ENCODE data around the gene CD80.
"Not testable (repeated sequence)": the region's sequence is repeated elsewhere in the genome, so short reads cannot be mapped to it uniquely, and the experiment has no call there.

The CD80 gene

GRCh38 chr3:119560160-119560559 lies 746 bp upstream of the CD80 start:
- Histone ChIP-seq H3K79me2 (ENCODE audit: control insufficient read depth, insufficient read depth, low read length, unreplicated experiment) (no peaks in the 10 kb centered on the region), H3K4me3 (ENCODE audit: low read depth, low read length) (no peak overlapping the region), H3K36me3 (ENCODE audit: insufficient read depth, low read length) (no peaks in the 10 kb centered on the region), H3K27ac (ENCODE audit: low read depth, low read length) (no peak overlapping the region), H3K27me3 (ENCODE audit: insufficient read depth, low read length) (0 out of 2 replicates have a peak, but pooled peaks cover 6% of the 10 kb centered on the region), H3K4me1 (ENCODE audit: control insufficient read depth, insufficient read depth, low read length, unreplicated experiment) (no peaks in the 10 kb centered on the region), H2AFZ (ENCODE audit: low read length, unreplicated experiment) (no peak overlapping the region)

- Histone ChIP-seq H2AFZ (ENCODE audit: low read length, unreplicated experiment) (no peak overlapping the region), H3K79me2 (ENCODE audit: control insufficient read depth, insufficient read depth, low read length, unreplicated experiment) (no peaks in the 10 kb centered on the region), H3K27ac (ENCODE audit: low read depth, low read length) (no peak overlapping the region), H3K4me1 (ENCODE audit: control insufficient read depth, insufficient read depth, low read length, unreplicated experiment) (no peaks in the 10 kb centered on the region), H3K36me3 (ENCODE audit: insufficient read depth, low read length) (no peaks in the 10 kb centered on the region), H3K27me3 (ENCODE audit: insufficient read depth, low read length) (0 out of 2 replicates have a peak, but pooled peaks cover 6% of the 10 kb centered on the region), H3K4me3 (ENCODE audit: low read depth, low read length) (no peak overlapping the region)
These were observed 642 bp downstream of the CD80 start for GRCh38 chr3:119558626-119559317.

GRCh38 chr3:119557877-119558269 lies 1.5 kb downstream of the CD80 start:
- Histone ChIP-seq H2AFZ (ENCODE audit: low read length, unreplicated experiment) (no peak overlapping the region), H3K79me2 (ENCODE audit: control insufficient read depth, insufficient read depth, low read length, unreplicated experiment) (no peaks in the 10 kb centered on the region), H3K4me1 (ENCODE audit: control insufficient read depth, insufficient read depth, low read length, unreplicated experiment) (no peaks in the 10 kb centered on the region), H3K27ac (ENCODE audit: low read depth, low read length) (no peak overlapping the region), H3K4me3 (ENCODE audit: low read depth, low read length) (no peak overlapping the region), H3K36me3 (ENCODE audit: insufficient read depth, low read length) (no peaks in the 10 kb centered on the region), H3K27me3 (ENCODE audit: insufficient read depth, low read length) (0 out of 2 replicates have a peak, but pooled peaks cover 6% of the 10 kb centered on the region)

GRCh38 chr3:119557192-119557876 lies 2.1 kb downstream of the CD80 start:
- no peak overlapping the region for H3K4me3 ChIP-seq (ENCODE audit: low read depth, low read length)
- no peak overlapping the region for H3K27ac ChIP-seq (ENCODE audit: low read depth, low read length)
- H3K27me3 ChIP-seq (ENCODE audit: insufficient read depth, low read length), result 0 out of 2 replicates have a peak, but pooled peaks cover 6% of the 10 kb centered on the region
- no peaks in the 10 kb centered on the region for H3K36me3 ChIP-seq (ENCODE audit: insufficient read depth, low read length)
- no peaks in the 10 kb centered on the region for H3K4me1 ChIP-seq (ENCODE audit: control insufficient read depth, insufficient read depth, low read length, unreplicated experiment)
- H2AFZ ChIP-seq (ENCODE audit: low read length, unreplicated experiment), result no peak overlapping the region
- H3K79me2 ChIP-seq (ENCODE audit: control insufficient read depth, insufficient read depth, low read length, unreplicated experiment), result no peaks in the 10 kb centered on the region

- Histone ChIP-seq H3K4me1 (ENCODE audit: control insufficient read depth, insufficient read depth, low read length, unreplicated experiment) (no peaks in the 10 kb centered on the region), H3K36me3 (ENCODE audit: insufficient read depth, low read length) (no peaks in the 10 kb centered on the region), H3K79me2 (ENCODE audit: control insufficient read depth, insufficient read depth, low read length, unreplicated experiment) (no peaks in the 10 kb centered on the region), H3K27ac (ENCODE audit: low read depth, low read length) (no peak overlapping the region), H3K27me3 (ENCODE audit: insufficient read depth, low read length) (0 out of 2 replicates have a peak, but pooled peaks cover 6% of the 10 kb centered on the region), H2AFZ (ENCODE audit: low read length, unreplicated experiment) (no peak overlapping the region), H3K4me3 (ENCODE audit: low read depth, low read length) (no peak overlapping the region)
These were observed 3.5 kb downstream of the CD80 start for GRCh38 chr3:119555929-119556328.

GRCh38 chr3:119555309-119555735 lies 4.1 kb downstream of the CD80 start:
- H3K4me3 ChIP-seq (ENCODE audit: low read depth, low read length), result no peak overlapping the region
- no peaks in the 10 kb centered on the region for H3K79me2 ChIP-seq (ENCODE audit: control insufficient read depth, insufficient read depth, low read length, unreplicated experiment)
- H3K4me1 ChIP-seq (ENCODE audit: control insufficient read depth, insufficient read depth, low read length, unreplicated experiment), result no peaks in the 10 kb centered on the region
- H3K27me3 ChIP-seq (ENCODE audit: insufficient read depth, low read length), result 0 out of 2 replicates have a peak, but pooled peaks cover 6% of the 10 kb centered on the region
- H3K27ac ChIP-seq (ENCODE audit: low read depth, low read length), result no peak overlapping the region
- H3K36me3 ChIP-seq (ENCODE audit: insufficient read depth, low read length), result no peaks in the 10 kb centered on the region
- H2AFZ ChIP-seq (ENCODE audit: low read length, unreplicated experiment), result no peak overlapping the region

- no peak overlapping the region for H2AFZ ChIP-seq (ENCODE audit: low read length, unreplicated experiment)
- H3K4me1 ChIP-seq (ENCODE audit: control insufficient read depth, insufficient read depth, low read length, unreplicated experiment), result no peaks in the 10 kb centered on the region
- H3K4me3 ChIP-seq (ENCODE audit: low read depth, low read length), result no peak overlapping the region
- H3K27me3 ChIP-seq (ENCODE audit: insufficient read depth, low read length), result 0 out of 2 replicates have a peak, but pooled peaks cover 6% of the 10 kb centered on the region
- no peaks in the 10 kb centered on the region for H3K36me3 ChIP-seq (ENCODE audit: insufficient read depth, low read length)
- H3K27ac ChIP-seq (ENCODE audit: low read depth, low read length), result no peak overlapping the region
- H3K79me2 ChIP-seq (ENCODE audit: control insufficient read depth, insufficient read depth, low read length, unreplicated experiment), result no peaks in the 10 kb centered on the region
These were observed 5.5 kb downstream of the CD80 start for GRCh38 chr3:119553823-119554415.

GRCh38 chr3:119552928-119553327 lies 6.5 kb downstream of the CD80 start:
- H3K79me2 ChIP-seq (ENCODE audit: control insufficient read depth, insufficient read depth, low read length, unreplicated experiment), result not testable (repeated sequence)

GRCh38 chr3:119551598-119551997 lies 7.8 kb downstream of the CD80 start:
- H3K27ac ChIP-seq (ENCODE audit: low read depth, low read length), result no peak overlapping the region
- no peak overlapping the region for H2AFZ ChIP-seq (ENCODE audit: low read length, unreplicated experiment)
- no peaks in the 10 kb centered on the region for H3K4me1 ChIP-seq (ENCODE audit: control insufficient read depth, insufficient read depth, low read length, unreplicated experiment)
- no peaks in the 10 kb centered on the region for H3K79me2 ChIP-seq (ENCODE audit: control insufficient read depth, insufficient read depth, low read length, unreplicated experiment)
- H3K27me3 ChIP-seq (ENCODE audit: insufficient read depth, low read length), result 0 out of 2 replicates have a peak, but pooled peaks cover 4% of the 10 kb centered on the region
- H3K4me3 ChIP-seq (ENCODE audit: low read depth, low read length), result no peak overlapping the region
- no peaks in the 10 kb centered on the region for H3K36me3 ChIP-seq (ENCODE audit: insufficient read depth, low read length)

More at GRCh38 chr3:119552928-119553327, 6.5 kb downstream of the CD80 start:
- H3K4me3 ChIP-seq (ENCODE audit: low read depth, low read length); H3K27ac ChIP-seq (ENCODE audit: low read depth, low read length); H3K4me1 ChIP-seq (ENCODE audit: control insufficient read depth, insufficient read depth, low read length, unreplicated experiment); H3K27me3 ChIP-seq (ENCODE audit: insufficient read depth, low read length); H3K36me3 ChIP-seq (ENCODE audit: insufficient read depth, low read length); H2AFZ ChIP-seq (ENCODE audit: low read length, unreplicated experiment): not testable (repeated sequence)

GRCh38 chr3:119550192-119550910 lies 9.1 kb downstream of the CD80 start:
- Histone ChIP-seq H3K27me3 (ENCODE audit: insufficient read depth, low read length) (no peaks in the 10 kb centered on the region), H3K27ac (ENCODE audit: low read depth, low read length) (no peak overlapping the region), H2AFZ (ENCODE audit: low read length, unreplicated experiment) (no peak overlapping the region), H3K79me2 (ENCODE audit: control insufficient read depth, insufficient read depth, low read length, unreplicated experiment) (no peaks in the 10 kb centered on the region), H3K4me1 (ENCODE audit: control insufficient read depth, insufficient read depth, low read length, unreplicated experiment) (no peaks in the 10 kb centered on the region), H3K4me3 (ENCODE audit: low read depth, low read length) (no peak overlapping the region), H3K36me3 (ENCODE audit: insufficient read depth, low read length) (no peaks in the 10 kb centered on the region)
